Skeletal muscle tissue (tissue), 4 donors: ENCODE results near the gene NBPF3. TPM values are rescaled to one million over a fixed set of nuclear protein-coding genes. Genes with fewer than 3 reads are reported as not detected.
"Not testable (repeated sequence)": the region's sequence is repeated elsewhere in the genome, so short reads cannot be mapped to it uniquely, and the experiment has no call there.

Experiments
- H3K27ac ChIP-seq: one replicate; pipeline ENCODE4 v1.7.0; 2013; ENCODE audit warnings: mild to moderate bottlenecking, low read depth, low read length, inconsistent platforms
- H3K27me3 ChIP-seq, 3 donors: one replicate each; pipeline ENCODE4 v1.7.0; 2013; ENCODE audit warnings: low read length in 3 of 3; ENCODE audit not compliant: control insufficient read depth in 3 of 3, insufficient read depth in 3 of 3
- H3K36me3 ChIP-seq, 3 donors: one replicate each; pipeline ENCODE4 v1.7.0; 2013; ENCODE audit warnings: low read length in 3 of 3; ENCODE audit not compliant: control insufficient read depth in 3 of 3, insufficient read depth in 3 of 3
- H3K4me1 ChIP-seq, 3 donors: one replicate each; pipeline ENCODE4 v1.7.0; 2013; ENCODE audit warnings: low read length in 3 of 3, mild to moderate bottlenecking in 3 of 3; ENCODE audit not compliant: control insufficient read depth in 3 of 3, insufficient read depth in 3 of 3
- H3K4me3 ChIP-seq, 3 donors: one replicate each; pipeline ENCODE4 v1.7.0; 2013; ENCODE audit warnings: low read length in 3 of 3
- H3K9ac ChIP-seq, 3 donors: one replicate each; pipeline ENCODE4 v1.7.0; 2013; ENCODE audit warnings: low read length in 3 of 3, mild to moderate bottlenecking in 3 of 3, moderate library complexity in 2 of 3, low read depth in 1 of 3
- H3K9me3 ChIP-seq, 3 donors: one replicate each; pipeline ENCODE4 v1.7.0; 2013; ENCODE audit warnings: low read length in 3 of 3; ENCODE audit not compliant: control insufficient read depth in 3 of 3
- total RNA-seq: library from RNA; depleted of rRNA; stranded (reverse); fragments of >200 nt; gene quantifications from one replicate; pipeline ENCODE4 v1.2.3, GENCODE V29; 2014
- donor health status: Osteomylitis.

NBPF3 gene
- total RNA-seq, 1 donor from 2014 or later: 5.7 TPM

DNA sequence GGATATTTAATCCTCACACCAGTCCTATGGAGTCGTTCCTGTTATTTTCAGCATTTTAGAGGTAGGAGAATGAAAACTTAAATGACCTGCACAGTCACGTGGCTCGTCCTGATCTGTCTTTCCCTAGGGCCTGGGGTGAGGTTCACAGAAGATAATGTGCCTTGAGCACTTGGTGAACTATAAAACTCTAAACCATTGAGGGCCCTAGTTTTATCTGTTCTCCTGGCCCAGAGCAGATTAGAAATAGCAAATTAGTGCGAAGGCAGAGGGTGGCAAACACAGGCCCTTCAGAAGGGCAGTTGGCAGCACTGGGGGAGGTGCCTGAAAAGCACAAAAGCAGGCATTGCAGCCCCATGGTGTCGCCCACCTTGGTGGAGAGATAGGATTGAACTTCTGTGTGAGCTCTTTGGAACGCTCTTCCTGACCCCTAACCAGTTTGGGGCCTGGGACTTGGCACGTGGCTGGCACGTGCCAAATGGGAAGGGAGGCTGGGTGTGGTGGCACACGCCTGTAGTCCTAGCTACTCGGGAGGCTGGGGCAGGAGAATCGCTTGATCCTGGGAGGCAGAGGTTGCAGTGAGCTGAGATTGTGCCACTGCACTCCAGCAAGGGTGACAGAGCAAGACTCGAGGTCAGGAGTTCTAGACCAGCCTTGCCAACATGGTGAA lies 1.2 kb upstream of the NBPF3 start:
- not testable (repeated sequence) for H3K36me3 ChIP-seq, H3K9ac ChIP-seq, H3K27ac ChIP-seq, H3K4me1 ChIP-seq, H3K4me3 ChIP-seq, H3K9me3 ChIP-seq
- peaks cover 21 to 23% (median 21%) of the 10 kb centered on the region in 3 donors for H3K27me3 ChIP-seq

DNA sequence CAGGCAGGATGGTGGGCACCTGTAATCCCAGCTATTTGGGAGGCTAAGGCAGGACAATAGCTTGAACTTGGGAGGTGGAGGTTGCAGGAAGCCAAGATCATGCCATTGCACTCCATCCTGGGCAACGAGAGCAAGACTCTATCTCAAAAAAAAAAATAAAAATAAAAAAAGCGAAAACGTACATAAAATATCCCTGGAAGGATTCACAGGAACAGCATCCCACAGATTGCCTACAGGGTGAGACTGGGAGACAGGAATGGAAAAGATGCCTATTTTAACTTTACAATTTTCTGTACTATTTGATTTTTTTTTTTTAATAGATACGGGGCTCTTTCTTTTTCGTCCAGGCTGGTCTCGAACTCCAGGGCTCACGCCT lies 604 bp upstream of the NBPF3 start:
- Histone ChIP-seq H3K4me1 (peaks cover 3 to 5% (median 4%) of the 10 kb centered on the region in 3 donors), H3K9me3 (no peaks in the 10 kb centered on the region), H3K36me3 (no peaks in the 10 kb centered on the region), H3K27ac (no peak overlapping the region), H3K9ac (peak overlapping the region in 2 of 3 donors; percentile 76 to 80), H3K4me3 (peak overlapping the region in 2 of 3 donors; percentile 81 to 85), H3K27me3 (peaks cover 21 to 23% (median 21%) of the 10 kb centered on the region in 3 donors)

DNA sequence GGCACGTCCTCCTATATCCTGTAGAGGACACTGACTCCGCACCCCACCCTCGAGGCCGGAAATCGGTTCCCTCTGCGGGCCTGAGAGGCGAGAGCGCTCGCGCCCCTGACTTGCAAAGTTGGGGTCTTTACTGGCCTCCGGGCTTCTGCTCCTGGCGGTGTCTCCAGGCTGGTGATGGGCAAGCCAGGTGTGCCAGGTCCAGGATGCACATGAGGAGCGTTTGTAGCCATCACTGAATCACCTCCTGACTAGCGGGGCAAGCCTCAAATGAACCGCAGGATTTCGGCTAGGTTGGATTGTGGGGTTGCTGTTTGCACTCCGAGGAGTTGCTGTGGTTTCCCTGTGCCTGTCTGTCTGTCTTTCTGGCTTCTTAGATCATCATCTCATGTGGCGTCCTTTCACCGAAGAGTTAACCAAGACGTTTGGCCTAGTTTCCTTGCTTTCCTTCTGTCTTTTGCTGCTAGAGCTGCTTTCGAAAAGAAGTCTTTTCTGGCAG lies 741 bp downstream of the NBPF3 start:
- Histone ChIP-seq H3K27me3 (peaks cover 12 to 21% (median 15%) of the 10 kb centered on the region in 3 donors), H3K4me3 (peak overlapping the region; percentile 40 to 85 (median 81)), H3K9ac (peak overlapping the region in 1 of 3 donors; percentile 54)
- H3K36me3 ChIP-seq, H3K27ac ChIP-seq, H3K9me3 ChIP-seq, H3K4me1 ChIP-seq: not testable (repeated sequence)

DNA sequence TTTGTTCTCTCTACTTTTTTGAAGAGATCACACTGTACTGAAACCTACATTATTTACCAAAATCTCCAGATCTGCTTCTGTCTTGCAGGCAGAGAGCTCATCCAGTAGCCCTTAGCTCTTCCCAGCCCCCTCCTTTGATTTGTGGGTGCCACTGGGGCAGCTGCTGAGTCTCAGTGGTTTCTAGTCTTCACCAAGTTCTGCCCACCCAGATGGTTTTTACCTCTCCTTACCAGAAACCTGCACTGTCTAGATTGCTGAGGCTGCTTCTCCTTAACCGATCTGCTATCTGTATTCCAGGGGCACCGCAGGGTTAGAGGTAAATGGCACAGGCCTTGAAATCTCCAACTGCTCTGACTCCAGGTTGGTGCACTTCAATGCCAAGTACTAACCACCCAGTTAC lies 6.7 kb downstream of the NBPF3 start:
- not testable (repeated sequence) for H3K9ac ChIP-seq, H3K27ac ChIP-seq, H3K9me3 ChIP-seq, H3K4me3 ChIP-seq, H3K27me3 ChIP-seq, H3K4me1 ChIP-seq
- H3K36me3 ChIP-seq: peaks cover 0 to 15% (median 4%) of the 10 kb centered on the region in 3 donors

DNA sequence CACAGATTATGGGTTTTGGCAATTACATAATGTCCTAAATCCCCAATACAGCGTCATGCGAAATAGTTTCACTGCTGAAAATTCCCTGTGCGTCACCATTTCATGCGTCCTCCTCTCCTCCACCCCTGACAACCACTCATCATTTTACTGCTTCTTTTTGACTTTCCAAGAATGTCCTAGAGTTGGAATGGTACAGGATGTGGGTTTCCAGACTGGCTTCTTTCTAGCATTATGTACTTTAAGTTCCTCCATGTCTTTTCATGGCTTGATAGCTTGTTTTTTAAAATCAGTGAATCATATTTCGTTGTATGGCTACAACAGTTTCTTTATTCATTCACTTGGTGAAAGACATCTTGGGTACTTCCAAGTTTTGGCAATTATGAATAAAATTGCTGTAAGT lies 7.4 kb downstream of the NBPF3 start:
- peaks cover 0 to 15% (median 4%) of the 10 kb centered on the region in 3 donors for H3K36me3 ChIP-seq
- H3K9ac ChIP-seq: no peak overlapping the region
- H3K27ac ChIP-seq: no peak overlapping the region
- no peak overlapping the region for H3K4me3 ChIP-seq
- H3K27me3 ChIP-seq: no peaks in the 10 kb centered on the region
- H3K4me1 ChIP-seq: no peaks in the 10 kb centered on the region
- no peaks in the 10 kb centered on the region for H3K9me3 ChIP-seq

DNA sequence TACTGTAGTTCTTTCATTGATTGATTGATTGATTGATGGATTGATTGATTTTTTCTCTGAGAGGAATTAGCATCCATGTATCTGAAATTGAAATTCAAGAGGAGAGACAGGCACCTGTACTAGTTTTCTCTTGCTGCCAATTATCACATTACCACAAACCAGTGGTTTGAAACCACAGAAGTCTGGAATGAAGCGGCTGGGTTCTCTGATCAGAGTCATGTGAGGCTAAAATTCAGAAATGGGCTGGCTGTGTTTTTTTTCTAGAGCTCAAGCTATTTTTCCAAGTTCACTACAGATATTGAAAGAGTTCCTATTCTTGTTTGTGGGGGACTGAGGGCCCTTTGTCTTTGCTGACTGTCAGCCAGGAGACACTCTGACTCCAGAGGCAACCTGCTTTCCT lies 10.0 kb downstream of the NBPF3 start:
- no peak overlapping the region for H3K4me3 ChIP-seq
- H3K36me3 ChIP-seq: peaks cover 0 to 15% (median 4%) of the 10 kb centered on the region in 3 donors

DNA sequence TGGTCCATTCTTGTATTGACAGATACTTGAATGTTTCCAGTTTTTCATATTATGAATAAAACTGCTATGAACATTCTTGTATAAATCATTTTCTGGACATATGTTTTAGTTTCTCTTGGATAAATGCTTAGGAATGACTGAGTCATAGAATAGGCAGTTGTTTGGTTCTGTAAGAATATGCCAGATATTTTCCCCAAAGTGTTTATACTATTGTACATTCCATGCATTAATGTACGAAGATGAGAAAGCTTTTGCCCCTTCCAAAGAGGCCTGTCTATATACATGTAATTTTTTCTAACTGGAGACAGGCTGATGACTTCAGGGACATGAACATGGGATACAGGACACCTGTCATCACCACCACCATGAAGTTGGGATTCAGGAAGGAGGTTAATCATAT lies 11.3 kb downstream of the NBPF3 start:
- H3K9ac ChIP-seq: no peak overlapping the region
- H3K36me3 ChIP-seq: peaks cover 0 to 8% (median 0%) of the 10 kb centered on the region in 3 donors
- no peaks in the 10 kb centered on the region for H3K4me1 ChIP-seq

More for the DNA sequence above, 10.0 kb downstream of the NBPF3 start:
- no peaks in the 10 kb centered on the region for H3K27me3 ChIP-seq
- H3K9ac ChIP-seq: no peak overlapping the region
- H3K27ac ChIP-seq: no peak overlapping the region
- no peaks in the 10 kb centered on the region for H3K4me1 ChIP-seq
- no peaks in the 10 kb centered on the region for H3K9me3 ChIP-seq

DNA sequence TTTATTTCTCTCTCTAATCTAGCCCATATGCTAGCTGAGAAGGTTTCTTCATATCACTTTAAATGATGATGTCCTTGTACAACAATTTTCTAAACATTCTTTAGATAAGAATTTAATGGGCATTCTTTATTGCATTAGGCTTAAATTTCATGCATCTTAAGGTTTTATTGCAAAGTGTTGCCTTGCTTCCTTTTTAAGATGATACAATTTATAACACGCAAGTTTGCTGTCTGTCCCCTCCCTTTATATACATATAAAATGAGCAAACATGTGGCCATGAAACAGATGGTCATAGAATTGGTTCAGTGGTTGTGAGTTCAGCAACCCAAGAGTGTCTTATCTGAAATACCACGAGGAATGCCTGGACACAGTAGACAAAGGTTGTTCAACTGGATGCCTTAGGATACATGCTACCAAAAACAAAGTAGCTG lies 12.1 kb downstream of the NBPF3 start:
- Histone ChIP-seq H3K9ac (no peak overlapping the region), H3K9me3 (no peaks in the 10 kb centered on the region), H3K36me3 (peaks cover 0 to 8% (median 0%) of the 10 kb centered on the region in 3 donors), H3K27ac (no peak overlapping the region), H3K4me1 (no peaks in the 10 kb centered on the region), H3K4me3 (no peak overlapping the region), H3K27me3 (no peaks in the 10 kb centered on the region)

More for the DNA sequence above, 11.3 kb downstream of the NBPF3 start:
- Histone ChIP-seq H3K27me3 (no peaks in the 10 kb centered on the region), H3K27ac (no peak overlapping the region), H3K4me3 (no peak overlapping the region), H3K9me3 (no peaks in the 10 kb centered on the region)

DNA sequence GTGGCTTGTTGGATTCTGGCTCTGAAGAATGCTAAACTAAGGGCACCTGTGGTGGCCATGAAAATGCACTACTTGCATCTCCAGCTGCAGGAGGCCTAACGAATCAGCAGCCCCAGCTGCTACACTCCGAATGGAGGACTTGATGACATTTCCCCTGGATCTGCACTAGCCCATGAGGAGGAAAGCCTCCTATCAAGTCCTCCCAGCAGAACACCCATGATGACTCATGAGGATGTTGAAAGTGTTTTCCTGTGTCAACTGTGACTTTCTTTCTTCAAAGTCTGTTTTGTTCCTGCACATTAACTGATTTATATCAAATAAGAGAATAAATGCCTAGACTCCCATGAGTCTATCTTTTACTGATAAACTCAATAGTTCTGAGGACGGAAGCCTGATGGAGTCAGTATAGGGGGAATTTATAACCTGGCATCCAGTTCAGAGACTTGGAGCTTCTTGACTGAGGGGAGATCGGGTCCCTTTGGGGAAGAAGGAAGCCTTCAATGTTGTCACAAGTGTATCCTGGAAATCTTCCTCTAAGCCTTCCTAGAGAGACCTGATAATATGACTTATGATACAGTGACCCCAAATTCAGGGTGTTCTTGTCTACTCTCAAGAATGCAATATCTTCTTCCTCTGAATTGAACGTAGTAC lies 14.2 kb downstream of the NBPF3 start:
- H3K27me3 ChIP-seq: not testable (repeated sequence)

DNA sequence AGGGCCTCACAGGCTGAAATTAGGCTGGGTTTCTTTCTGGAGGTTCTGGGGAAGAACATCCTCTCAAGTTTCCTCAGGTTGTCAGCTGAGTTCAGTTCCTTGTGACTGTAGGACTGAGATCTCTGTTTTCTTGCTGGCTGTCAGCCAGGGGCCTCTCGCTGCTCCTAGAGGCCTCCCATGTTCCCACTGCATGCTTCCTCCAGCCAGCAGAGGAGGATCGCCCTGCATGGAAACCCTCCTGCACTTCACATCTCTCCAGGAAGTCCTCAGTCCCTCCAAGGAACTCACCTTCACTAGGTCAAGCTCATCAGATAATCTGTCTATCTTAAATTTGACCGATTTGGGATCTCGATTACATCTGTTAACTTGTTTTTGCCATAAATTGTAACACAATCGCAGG lies 15.0 kb downstream of the NBPF3 start:
- not testable (repeated sequence) for H3K9me3 ChIP-seq, H3K4me1 ChIP-seq, H3K9ac ChIP-seq, H3K27me3 ChIP-seq, H3K36me3 ChIP-seq, H3K4me3 ChIP-seq, H3K27ac ChIP-seq

More for the DNA sequence above, 14.2 kb downstream of the NBPF3 start:
- not testable (repeated sequence) for H3K9me3 ChIP-seq, H3K4me1 ChIP-seq, H3K36me3 ChIP-seq, H3K4me3 ChIP-seq, H3K9ac ChIP-seq, H3K27ac ChIP-seq
